RWPE2 (cell line): ENCODE data around the gene ABTB2.
A peak's percentile ranks its signal among the peaks of the same experiment; 100 is the strongest.

Experiments used
- ATAC-seq: fragments of 200-7000 bp; cut with Tn5 transposase; 3 replicates; pipeline ENCODE4 v1.9.1; 2021; ENCODE audit warnings: low read depth
- DNase-seq: peaks from one replicate; pipeline ENCODE4 v3.0.0-alpha.2; 2020; ENCODE audit warnings: low spot score
- H3K27ac ChIP-seq: fragments of 450-650 bp; 2 replicates; pipeline ENCODE4 v1.5.1; 2017; ENCODE audit warnings: mild to moderate bottlenecking; ENCODE audit not compliant: poor library complexity, severe bottlenecking
- H3K27me3 ChIP-seq: fragments of 250-450 bp; sonication (Bioruptor Pico); 2 replicates; pipeline ENCODE4 v1.5.1; 2021; ENCODE audit warnings: mild to moderate bottlenecking, moderate library complexity; ENCODE audit not compliant: insufficient read depth, poor library complexity, severe bottlenecking
- H3K36me3 ChIP-seq: fragments of 250-450 bp; sonication (Bioruptor Pico); 2 replicates; pipeline ENCODE4 v1.5.1; 2020; ENCODE audit warnings: low read depth, mild to moderate bottlenecking, moderate library complexity
- H3K4me1 ChIP-seq: fragments of 250-450 bp; sonication (Bioruptor Pico); 2 replicates; pipeline ENCODE4 v1.5.1; 2021; ENCODE audit warnings: mild to moderate bottlenecking, moderate library complexity; ENCODE audit not compliant: insufficient read depth, poor library complexity, severe bottlenecking
- H3K4me3 ChIP-seq: fragments of 250-450 bp; sonication (Bioruptor Pico); 2 replicates; pipeline ENCODE4 v1.5.1; 2021; ENCODE audit warnings: mild to moderate bottlenecking, moderate library complexity; ENCODE audit not compliant: severe bottlenecking
- H3K9me3 ChIP-seq: fragments of 250-450 bp; sonication (Bioruptor Pico); 2 replicates; pipeline ENCODE4 v1.5.1; 2021; ENCODE audit warnings: mild to moderate bottlenecking, moderate library complexity; ENCODE audit not compliant: severe bottlenecking
- CTCF ChIP-seq: fragments of 450-650 bp; IDR thresholded peaks from one replicate; pipeline ENCODE4 v1.5.1; 2017; ENCODE audit warnings: mild to moderate bottlenecking, moderate library complexity; ENCODE audit not compliant: poor library complexity, severe bottlenecking

ABTB2 gene

GRCh38 chr11:34404280-34404679 is 46.5 kb upstream of the ABTB2 start:
- no peaks in the 10 kb centered on the region for H3K36me3 ChIP-seq
- ATAC-seq (no peak), DNase-seq (no peak)
- peaks cover 3% of the 10 kb centered on the region for H3K4me1 ChIP-seq
- no peaks in the 10 kb centered on the region for H3K27me3 ChIP-seq
- no peak overlapping the region for H3K27ac ChIP-seq
- H3K9me3 ChIP-seq, result no peaks in the 10 kb centered on the region
- no peak overlapping the region for H3K4me3 ChIP-seq
- TF ChIP-seq CTCF, result no peak

- no peak for TF ChIP-seq CTCF
Observed at GRCh38 chr11:34403431-34403830, 45.6 kb upstream of the ABTB2 start.

GRCh38 chr11:34397811-34398210 is 40.0 kb upstream of the ABTB2 start:
- TF ChIP-seq CTCF, result no peak
- H3K4me3 ChIP-seq, result no peak overlapping the region
- ATAC-seq (no peak), DNase-seq (no peak)
- H3K36me3 ChIP-seq, result no peaks in the 10 kb centered on the region
- H3K9me3 ChIP-seq, result peaks cover 5% of the 10 kb centered on the region
- no peak overlapping the region for H3K27ac ChIP-seq
- peaks cover 20% of the 10 kb centered on the region for H3K4me1 ChIP-seq
- no peaks in the 10 kb centered on the region for H3K27me3 ChIP-seq

More at GRCh38 chr11:34403431-34403830, 45.6 kb upstream of the ABTB2 start:
- no peak for ATAC-seq
- no peaks in the 10 kb centered on the region for H3K27me3 ChIP-seq
- H3K4me1 ChIP-seq, result peaks cover 3% of the 10 kb centered on the region
- no peak for DNase-seq
- no peak overlapping the region for H3K4me3 ChIP-seq
- H3K36me3 ChIP-seq, result no peaks in the 10 kb centered on the region
- no peak overlapping the region for H3K27ac ChIP-seq
- no peaks in the 10 kb centered on the region for H3K9me3 ChIP-seq

- peaks cover 20% of the 10 kb centered on the region for H3K4me1 ChIP-seq
- no peaks in the 10 kb centered on the region for H3K27me3 ChIP-seq
- peaks cover 5% of the 10 kb centered on the region for H3K9me3 ChIP-seq
- no peak for DNase-seq
- H3K36me3 ChIP-seq, result no peaks in the 10 kb centered on the region
- TF ChIP-seq CTCF, result no peak
- H3K27ac ChIP-seq, result peak overlapping the region; percentile 73
- ATAC-seq, result no peak
- no peak overlapping the region for H3K4me3 ChIP-seq
Observed at GRCh38 chr11:34397120-34397519, 39.3 kb upstream of the ABTB2 start.

- ATAC-seq, result peak; percentile 99
Observed at GRCh38 chr11:34395916-34396550, 38.2 kb upstream of the ABTB2 start.

More at GRCh38 chr11:34395916-34396550, 38.2 kb upstream of the ABTB2 start:
- peaks cover 20% of the 10 kb centered on the region for H3K4me1 ChIP-seq
- H3K36me3 ChIP-seq, result no peaks in the 10 kb centered on the region
- H3K9me3 ChIP-seq, result peaks cover 5% of the 10 kb centered on the region
- peak overlapping the region; percentile 73 for H3K27ac ChIP-seq
- TF ChIP-seq CTCF, result no peak
- H3K4me3 ChIP-seq, result no peak overlapping the region
- H3K27me3 ChIP-seq, result no peaks in the 10 kb centered on the region
- DNase-seq, result no peak
